ENCODE measurements around the gene USP12.
"Not testable (repeated sequence)": the region's sequence is repeated elsewhere in the genome, so short reads cannot be mapped to it uniquely, and the experiment has no call there.

The USP12 gene

DNA sequence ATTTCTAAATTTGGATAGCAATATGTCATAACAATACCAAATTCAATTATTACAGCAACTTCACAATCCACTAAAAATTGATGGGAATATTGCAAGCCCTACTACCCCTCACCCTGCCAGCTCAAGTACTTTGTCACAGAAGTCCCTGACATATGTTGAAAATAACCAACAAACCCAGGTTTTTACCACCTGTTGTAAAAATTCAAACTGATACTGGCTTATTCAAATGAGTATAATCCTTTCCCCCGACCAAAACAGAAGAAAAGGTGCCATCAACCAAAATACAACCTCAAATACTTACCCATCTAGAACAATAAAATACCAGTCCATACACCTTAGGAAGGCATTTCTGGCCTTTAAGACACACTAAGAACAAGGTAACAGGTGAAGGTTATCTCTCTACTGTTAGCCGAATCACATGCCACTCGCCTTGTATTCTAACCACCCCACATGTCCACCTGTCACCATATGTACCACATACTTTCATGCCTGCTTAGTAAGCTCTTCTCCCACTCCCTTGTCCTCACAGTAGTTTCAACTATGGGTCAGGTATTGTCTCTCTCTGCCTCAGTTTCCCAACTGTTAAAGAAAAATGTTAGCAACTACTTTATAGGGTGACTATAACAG lies 53.1 kb downstream of the USP12 start:
- no peak for DNase-seq

DNA sequence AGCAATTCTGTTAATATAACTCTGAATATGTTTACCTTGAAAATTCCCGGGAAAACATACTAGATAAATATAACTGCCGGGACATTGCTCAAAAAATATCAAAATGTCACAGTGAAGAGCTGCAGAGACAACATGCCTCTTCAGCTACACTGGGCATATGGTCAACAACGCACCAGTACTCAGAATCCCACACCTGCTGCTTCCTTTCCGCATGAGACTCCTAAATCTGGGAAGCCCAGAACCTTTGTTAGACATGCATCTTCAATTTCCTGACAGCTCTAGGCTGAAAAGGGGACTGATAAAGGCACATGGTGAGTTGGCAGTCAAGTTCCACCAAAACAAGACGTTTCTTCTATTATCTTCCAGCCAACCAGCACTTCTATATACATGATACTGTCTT lies 53.7 kb downstream of the USP12 start:
- DNase-seq: no peak

DNA sequence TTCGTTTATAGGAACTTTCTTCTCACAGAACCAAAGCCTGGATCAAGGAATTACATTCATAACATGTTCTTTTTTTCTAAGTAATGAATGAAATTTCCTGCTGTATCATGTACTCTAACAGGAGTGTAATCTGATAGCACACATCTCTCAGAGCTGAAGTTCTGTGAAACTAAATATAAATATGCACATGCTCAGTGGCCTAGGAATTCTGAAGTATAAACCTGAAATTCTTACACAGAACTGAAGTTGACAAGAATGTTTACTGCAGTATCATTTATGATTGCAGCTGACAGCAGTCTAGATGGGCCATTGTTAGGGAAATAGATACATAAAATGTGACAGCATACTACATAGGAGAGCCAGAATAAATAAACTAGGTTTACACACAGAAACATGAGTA lies 54.5 kb downstream of the USP12 start:
- no peak for DNase-seq

DNA sequence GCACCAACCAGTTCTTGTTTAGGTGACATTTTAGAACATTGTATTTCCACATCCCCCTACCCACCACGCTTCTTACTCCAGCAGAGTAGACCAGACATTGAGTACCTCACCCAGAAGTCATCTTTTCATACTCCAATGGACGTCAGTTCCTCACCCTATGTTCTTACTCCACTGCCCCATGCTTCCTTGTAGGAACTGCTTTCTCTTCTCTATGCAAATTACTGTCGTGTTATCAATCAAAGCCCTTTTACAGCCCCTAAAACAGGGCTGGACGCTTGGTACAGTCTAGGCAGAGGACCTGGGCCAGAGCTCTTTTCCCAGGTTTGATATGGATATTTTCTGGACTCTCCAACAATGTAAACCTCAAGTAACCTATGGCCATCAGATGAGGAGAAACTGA lies 58.2 kb downstream of the USP12 start:
- no peak for DNase-seq

DNA sequence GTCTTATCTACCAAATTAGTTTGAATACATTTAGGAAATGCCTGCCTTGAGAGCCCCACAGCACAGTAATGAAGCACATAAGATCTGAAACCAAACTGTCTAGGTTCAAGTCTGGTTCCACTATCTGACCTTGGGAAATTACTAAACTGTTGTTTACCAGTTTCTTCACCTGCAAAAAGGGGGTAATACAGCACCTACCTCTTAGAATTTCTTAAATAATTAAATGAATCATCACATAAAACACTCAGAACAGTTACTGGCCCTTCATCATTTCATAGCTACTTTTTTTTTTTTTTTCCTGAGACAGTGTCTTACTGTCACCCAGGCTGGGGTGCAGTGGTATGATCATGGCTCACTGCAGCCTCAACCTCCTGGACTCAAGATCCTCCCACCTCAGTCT lies 59.6 kb downstream of the USP12 start:
- DNase-seq: no peak

DNA sequence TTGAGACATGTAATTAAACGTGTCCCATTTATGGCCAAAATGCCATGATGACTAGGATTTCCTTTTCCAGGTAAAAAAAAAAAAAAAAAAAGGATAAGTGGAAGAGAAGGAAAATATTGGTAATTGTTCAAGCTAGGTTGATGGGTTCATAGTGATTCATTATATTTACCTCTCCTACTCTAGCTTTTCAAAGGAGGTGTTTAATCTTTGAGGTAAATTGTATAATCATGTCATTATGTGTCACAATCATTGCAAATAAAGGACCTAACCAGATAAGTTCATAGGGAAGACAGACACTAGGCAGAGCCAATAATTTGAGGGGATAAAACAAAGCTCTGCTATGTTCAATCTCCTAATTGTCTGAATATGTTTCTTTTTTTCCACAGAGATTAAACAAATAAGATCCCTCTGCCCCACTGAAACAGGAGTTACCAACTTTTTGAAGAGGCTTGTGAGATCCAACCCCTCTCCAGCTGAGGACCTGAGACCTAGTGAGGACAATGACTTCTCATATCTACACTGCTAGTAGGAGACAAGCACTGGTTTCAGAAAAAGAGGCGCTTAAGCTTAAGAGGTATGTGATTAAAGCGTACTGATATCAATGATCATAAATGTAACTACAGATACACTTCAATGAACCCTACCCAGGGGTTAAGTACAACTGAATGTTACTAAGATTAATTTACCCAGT lies 61.4 kb downstream of the USP12 start:
- no peak for DNase-seq

DNA sequence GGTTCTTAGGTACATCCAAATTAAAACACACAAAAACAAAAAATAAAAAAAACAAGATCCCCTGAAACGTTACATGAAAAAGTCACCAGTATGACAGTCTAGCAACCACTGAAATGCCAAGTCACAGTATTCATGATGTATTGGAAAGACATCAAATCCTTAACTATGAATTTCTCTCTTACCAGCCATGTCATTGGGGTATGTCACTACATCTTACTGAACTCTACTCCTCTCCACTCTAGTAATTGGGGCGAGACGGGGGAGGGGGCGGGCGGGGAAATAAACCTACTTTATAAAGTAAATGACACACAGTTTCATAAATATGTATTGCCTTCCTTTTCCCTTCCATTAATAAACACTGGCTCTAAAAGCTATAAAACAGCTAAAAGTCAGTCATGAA lies 65.5 kb downstream of the USP12 start:
- no peak for DNase-seq

DNA sequence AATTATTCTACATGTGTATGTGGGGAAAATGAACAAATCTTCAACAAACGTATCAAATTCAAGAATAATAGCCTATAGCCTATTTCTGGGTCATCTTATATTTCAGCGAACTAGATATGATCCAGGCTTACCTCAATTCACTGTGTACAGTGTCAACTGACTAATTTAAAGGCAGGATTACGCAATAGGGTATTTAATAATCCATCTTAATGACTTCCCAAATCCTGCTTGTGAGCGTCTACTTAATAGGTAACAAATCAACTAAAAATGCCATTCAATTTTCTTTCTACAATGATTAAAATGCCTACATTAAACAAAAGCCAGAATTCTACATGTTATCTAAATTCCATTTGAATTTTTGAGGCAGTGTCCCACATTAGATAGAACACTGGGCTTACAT lies 67.0 kb downstream of the USP12 start:
- DNase-seq: no peak

DNA sequence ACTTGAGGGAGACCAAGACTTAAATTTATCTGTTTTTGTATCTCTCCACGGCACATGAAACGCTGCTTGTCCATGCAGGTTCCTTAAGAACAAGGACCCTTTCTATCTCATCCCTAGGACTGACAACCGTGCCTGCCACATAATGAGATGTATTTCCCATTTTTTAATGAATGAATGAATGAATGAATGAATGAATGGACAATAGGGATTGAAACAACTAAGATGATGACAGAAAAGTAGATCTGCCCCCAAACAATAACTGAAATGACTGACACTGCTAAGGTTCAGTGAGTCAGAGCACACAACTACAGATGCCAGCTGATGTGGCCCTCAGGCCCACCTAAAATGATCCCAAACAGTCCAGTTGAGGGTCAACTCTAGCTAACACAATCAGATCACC lies 69.8 kb downstream of the USP12 start:
- DNase-seq: no peak

DNA sequence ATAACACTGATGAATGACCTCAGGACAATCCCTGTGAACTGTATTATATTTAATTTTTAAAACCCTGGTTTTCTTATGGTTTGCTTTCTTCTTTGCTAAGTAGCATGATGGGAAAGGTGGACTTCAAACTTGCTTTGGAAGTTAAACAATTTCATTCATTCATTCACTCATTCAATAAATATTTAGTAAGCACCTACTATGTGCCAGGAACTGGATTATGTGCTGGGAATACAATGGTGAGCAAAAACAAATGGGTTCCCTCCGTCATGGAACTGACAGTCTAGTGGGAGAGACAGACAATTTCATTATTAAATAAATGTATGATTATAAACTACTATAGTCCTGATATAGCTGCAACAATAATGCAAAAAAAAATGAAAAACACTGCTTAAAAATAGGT lies 70.3 kb downstream of the USP12 start:
- DNase-seq: no peak

DNA sequence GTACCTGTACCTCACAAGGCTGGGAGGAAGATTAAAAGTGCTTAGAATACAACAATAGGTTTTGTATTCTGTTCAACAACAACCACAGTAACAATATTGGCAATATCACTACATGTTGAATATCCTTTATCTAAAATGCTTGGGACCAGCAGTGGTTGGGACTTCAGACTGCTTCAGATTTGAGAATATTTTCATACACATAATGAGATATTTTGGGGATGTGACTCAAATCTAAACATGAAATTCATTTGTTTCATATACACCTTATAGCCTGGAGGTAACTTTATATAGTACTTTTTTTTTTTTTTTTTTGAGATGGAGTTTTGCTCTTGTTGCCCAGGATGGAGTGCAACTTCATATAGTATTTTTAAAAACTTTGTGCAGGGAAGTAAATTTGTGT lies 73.9 kb downstream of the USP12 start:
- no peak for DNase-seq

DNA sequence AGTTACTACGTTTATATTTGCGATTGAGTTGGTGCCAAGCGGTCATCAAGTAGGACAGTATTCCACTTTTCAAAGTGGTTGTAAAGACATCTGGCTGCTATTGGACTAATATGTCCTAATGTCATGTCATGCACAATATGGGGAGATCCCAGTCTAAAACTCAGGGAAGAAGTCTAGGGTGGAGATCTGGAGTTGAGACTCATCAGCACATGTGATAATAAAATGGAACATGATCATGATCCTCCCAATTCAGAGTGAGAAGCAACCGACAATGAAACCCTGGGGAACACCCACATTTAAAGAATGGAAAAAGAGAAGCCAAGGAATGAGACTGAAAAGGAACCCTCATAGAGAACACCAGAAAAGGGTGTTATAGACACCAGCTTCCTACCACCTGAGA lies 80.2 kb downstream of the USP12 start:
- DNase-seq: no peak

DNA sequence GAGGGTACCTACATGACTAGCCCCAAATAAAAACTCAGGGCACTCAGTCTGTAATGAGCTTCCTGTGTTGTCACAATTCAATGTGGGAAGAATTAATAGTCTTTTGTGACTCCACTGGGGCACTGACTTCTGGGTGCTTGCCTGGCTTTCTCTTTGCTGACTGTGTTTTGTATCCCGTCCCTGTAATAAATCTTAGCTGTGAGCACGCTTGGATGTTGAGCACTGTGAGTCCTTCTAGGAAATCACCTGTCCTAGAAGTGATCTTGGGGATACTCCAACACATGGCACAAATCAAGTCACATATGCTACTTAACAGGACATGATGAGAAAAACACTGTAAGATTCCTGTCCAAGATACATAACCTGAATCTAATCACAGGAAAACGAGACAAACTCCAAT lies 83.0 kb downstream of the USP12 start:
- no peak for DNase-seq

DNA sequence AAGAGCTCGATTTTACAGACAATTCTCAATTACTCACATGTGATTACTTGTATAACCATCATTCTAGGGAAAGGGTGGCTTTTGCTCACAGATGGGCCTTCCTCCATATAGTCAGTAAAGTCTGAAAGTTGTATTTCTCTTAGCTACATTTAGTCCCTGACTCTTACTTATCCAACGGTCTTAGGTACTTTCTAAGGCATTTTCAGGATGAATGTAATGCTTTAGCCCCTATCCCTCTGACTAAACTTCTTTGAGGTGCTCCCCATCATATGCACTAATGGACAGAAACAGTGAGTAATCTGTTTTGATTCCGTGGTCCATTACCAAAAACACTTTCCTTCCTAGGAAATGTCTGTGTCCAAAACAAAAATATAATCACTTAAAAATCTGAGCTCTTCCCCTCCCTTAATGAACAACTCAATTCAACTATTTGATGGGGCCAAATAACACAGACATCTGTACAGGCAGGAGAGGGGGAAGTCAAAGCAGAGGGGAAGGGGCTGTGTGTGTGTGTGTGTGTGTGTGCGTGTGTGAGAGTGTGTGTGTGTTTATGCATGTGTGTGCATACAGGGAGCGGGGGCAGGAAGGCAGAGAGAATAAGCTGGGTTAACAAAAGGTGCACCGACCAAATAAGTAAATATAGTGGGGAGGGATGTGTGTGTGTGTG lies 84.9 kb downstream of the USP12 start:
- no peak for DNase-seq

DNA sequence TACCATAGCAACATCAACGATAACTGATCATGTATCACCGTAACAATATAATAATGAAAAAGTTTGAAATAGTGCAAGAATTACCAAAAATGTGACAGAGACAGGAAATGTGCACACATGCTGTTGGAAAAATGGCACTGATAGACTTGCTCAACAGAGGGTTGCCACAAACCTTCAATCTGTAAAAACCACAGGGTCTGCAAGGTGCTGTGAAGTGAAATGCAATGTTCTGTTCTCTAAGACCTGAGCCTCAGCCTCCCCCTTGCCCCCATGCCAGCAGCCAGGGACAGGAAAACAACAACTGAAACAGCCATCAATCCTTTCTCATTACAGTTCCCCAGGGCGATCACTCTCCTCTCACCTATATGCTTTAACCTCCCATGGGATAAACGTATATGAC lies 88.4 kb downstream of the USP12 start:
- DNase-seq: no peak

DNA sequence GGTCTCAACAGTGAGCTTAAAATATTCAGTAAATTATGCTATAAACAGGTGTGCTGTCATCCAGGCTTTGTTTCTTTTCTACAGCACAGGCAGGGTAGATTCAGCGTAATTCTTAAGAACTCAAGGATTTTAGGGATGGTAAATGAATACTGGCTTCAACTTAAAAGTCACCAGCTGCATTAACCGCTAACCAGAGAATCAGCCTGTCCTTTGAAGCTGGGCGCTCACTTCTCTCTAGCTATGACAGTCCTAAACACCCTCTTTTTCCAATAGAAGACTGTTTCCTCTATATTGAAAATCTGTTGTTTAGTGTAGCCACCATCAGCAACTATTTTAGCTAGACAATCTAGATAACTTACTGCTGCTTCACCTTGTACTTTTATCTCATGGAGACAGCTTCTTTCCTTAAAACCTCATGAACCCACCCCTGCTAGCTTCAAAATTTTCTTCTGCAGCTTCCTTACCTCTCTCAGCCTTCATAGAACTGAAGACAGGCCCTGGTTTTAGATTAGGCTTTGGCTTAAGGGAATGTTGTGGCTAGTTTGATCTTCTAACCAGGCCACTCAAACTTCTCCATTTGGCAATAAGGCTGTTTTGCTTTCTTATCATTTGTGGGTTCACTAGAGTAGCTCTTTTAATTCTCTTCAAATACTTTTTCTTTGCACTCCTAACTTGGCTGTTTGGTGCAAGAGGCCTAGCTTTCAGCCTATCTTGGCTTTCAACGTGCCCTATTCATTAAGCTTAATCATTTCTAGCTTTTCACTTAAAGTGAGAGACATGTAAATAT lies 89.5 kb downstream of the USP12 start:
- no peak for DNase-seq

DNA sequence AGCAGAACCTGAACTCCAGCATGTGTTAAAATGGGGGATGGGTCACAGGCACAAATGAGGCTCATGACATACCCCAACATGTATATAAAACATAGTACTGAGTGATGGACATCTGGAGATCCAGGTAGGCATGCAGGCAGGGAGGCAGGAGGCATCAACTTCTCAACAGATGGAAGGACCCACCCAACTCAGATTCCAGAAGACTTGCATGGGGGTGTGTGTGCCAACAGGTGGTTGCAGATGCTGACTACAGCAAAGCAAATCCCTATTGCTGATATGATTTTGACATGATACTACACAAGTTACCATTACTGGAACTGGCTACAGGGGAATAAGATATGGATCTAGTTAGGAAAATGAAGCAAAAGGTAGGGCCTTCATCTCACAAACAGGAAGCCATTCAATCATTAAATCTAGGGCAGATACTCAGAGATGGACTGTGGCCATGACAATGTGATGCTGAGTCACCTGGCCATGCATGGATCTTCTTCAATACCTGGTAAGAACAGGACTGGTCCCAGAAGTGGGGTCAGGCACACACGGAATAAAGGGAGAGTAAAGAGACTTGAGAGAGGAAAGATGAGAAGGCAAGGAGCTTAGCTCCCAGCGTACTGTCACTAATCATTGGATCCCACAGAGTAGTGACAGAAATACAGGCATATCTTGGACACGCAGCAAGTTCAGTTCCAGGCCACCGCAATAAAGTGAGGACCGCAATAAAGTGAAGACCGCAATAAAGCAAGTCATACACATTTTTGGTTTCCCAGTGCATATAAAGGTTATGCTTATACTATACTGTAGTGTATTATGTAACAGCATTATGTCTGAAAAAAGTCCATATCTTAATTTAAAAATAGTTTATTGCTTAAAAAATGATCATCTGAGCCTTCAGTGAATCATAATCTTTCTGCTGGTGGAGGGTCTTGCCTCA lies 91.3 kb downstream of the USP12 start:
- no peak for DNase-seq

DNA sequence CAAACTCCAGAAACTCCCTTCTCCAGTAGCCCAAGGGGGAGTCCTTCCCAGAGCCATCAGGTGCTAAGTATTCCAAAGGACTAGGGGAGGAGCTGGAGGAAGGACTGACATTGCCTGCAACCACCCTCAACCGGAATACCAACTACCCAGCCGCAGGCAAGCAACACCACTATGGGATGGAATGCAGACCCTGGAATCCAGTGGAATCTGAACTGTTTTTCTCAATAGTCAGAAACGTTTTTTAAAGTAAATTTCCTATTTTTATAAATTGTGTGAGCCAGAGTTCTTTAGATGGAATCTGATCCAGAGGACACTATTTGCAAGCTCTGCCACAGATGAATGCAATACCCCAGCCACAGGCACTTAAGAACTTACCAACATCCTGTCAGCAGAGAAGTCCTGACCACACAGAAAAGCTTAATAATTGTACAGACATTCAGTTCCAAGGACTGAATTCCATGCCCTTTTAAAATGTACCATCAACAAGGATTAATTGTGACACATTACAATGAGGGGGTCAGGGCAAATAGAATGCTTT lies 92.1 kb downstream of the USP12 start:
- no peak for DNase-seq

DNA sequence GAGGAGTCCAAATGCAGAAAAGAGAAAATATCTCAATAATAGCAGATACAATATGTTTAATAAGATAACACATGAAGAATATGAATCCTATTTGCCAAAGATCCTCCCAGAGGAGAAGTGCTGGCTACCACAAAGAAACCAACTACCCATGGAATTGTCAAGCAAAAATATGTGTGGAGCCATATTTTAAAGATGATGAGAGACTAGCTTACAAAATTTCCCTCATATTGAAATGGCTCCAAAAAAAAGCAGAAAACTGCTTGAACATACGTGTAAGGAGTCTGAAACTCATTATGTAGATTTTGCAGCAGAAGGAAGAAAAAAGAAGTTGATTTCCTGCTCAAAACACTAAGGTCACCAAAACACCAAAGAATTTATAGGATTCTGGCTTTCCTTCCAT lies 94.2 kb downstream of the USP12 start:
- no peak for DNase-seq

DNA sequence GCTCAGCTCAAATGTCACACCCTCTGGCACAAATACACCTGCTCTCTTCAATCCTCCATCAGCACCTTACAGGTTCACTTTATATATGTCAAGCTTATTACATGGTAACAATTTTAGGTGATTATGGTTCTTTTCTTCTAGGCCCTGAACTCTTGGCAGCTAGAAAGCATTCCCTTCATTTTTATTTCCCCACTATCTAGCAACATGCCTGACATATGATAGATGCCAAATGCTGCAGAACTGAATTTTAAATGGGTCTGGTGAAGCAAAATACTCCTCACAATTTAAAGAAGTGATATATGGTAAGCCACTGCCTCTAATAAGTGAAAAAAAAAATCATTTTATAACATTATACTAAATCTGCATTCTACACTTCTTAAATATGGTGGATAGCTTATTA lies 95.2 kb downstream of the USP12 start:
- DNase-seq: no peak

DNA sequence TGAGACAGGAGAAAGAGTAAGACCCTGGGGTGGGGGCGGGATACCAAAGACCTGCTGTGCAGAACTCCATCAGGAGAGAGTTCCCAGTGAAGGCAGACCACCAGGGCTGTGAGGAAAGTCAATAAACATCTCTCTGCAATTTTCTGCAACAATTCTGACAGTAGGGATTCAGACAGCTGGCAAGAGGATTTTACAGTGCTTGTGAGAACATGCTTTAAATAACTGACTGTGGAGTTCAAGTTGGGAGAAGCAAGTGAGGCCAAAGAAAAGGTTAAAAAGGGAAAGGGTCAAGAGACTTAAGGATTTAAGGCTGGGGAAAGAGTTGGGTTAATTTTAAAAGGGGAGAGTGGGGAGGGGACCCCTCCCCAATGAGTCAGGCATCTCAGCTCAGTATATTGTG lies 98.4 kb downstream of the USP12 start:
- no peak for DNase-seq

DNA sequence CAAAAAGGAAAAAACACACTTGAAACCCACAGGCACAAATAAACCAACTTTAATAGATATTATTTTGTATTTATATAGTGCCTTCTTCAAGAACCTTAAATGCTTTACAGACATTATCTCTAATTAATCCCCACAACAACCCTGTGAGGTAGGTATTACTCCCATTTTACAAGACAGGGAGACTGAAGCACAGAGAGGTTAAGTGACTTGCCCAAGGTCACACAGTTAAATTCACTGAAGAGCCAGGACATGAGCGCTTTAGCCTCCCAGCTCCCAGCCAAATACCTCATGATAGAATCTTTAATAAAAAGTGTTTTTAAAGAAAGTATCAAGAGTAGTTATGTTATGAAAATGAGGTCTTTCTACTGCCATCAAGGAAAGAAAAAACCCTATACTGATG lies 105.5 kb downstream of the USP12 start:
- DNase-seq: not testable (repeated sequence)
